Keratinocyte (primary cell): ENCODE results near the gene FBXW5. TPM values are rescaled to one million over a fixed set of nuclear protein-coding genes. Genes with fewer than 3 reads are reported as not detected.

Experiments
- DNase-seq: peaks from one replicate; pipeline ENCODE4 v3.0.0-alpha.2; 2011; ENCODE audit warnings: low read depth, missing footprints, low spot score
- FAIRE-seq: peaks from 2 replicates; lab custom pipeline; 2011; peaks lifted over from hg19 to GRCh38; lab: Jason Lieb, UNC
- H2AFZ ChIP-seq: 2 replicates; pipeline ENCODE4 v1.6.0; 2012; ENCODE audit warnings: low read length, control low read depth, inconsistent platforms; ENCODE audit not compliant: control insufficient read depth
- H3K27ac ChIP-seq: 2 replicates; pipeline ENCODE4 v1.5.1; 2011; ENCODE audit warnings: low read length; ENCODE audit not compliant: control insufficient read depth, insufficient read depth
- H3K27me3 ChIP-seq: 3 replicates; pipeline ENCODE4 v1.6.0; 2011; ENCODE audit warnings: low read length; ENCODE audit not compliant: control insufficient read depth, insufficient read depth; ENCODE audit errors: extremely low read depth
- H3K36me3 ChIP-seq, 2 experiments: 2 replicates in 1 of 2; 3 replicates in 1 of 2; pipeline ENCODE4 v1.5.1; 2011; ENCODE audit warnings: low read length in 2 of 2, mild to moderate bottlenecking in 1 of 2; ENCODE audit not compliant: control insufficient read depth in 2 of 2, insufficient read depth in 2 of 2; ENCODE audit errors: extremely low read depth in 1 of 2
- H3K4me1 ChIP-seq: 3 replicates; pipeline ENCODE4 v1.5.1; 2011; ENCODE audit warnings: low read length; ENCODE audit not compliant: control insufficient read depth, insufficient read depth; ENCODE audit errors: extremely low read depth
- H3K4me2 ChIP-seq: 3 replicates; pipeline ENCODE4 v1.6.0; 2011; ENCODE audit warnings: low read depth, low read length; ENCODE audit not compliant: control insufficient read depth, insufficient read depth; ENCODE audit errors: extremely low read depth
- H3K4me3 ChIP-seq, 3 experiments: fragments of 200-600 bp in 1 of 3; sonication (generic) in 1 of 3; 2 replicates in 2 of 3; 3 replicates in 1 of 3; pipeline ENCODE4 v1.5.1; 2011 to 2016; ENCODE audit warnings: low read length in 3 of 3, mild to moderate bottlenecking in 3 of 3, control low read depth in 2 of 3, inconsistent platforms in 1 of 3, low read depth in 1 of 3, mixed read lengths in 1 of 3, mixed run types in 1 of 3, moderate library complexity in 1 of 3; ENCODE audit not compliant: control insufficient read depth in 2 of 3, insufficient read depth in 2 of 3; ENCODE audit errors: extremely low read depth in 1 of 3
- H3K79me2 ChIP-seq: 2 replicates; pipeline ENCODE4 v1.6.0; 2012; ENCODE audit warnings: low read length; ENCODE audit not compliant: control insufficient read depth, insufficient read depth
- H3K9ac ChIP-seq: 3 replicates; pipeline ENCODE4 v1.6.0; 2011; ENCODE audit warnings: low read length; ENCODE audit not compliant: control insufficient read depth, insufficient read depth; ENCODE audit errors: extremely low read depth
- H3K9me1 ChIP-seq: 3 replicates; pipeline ENCODE4 v1.6.0; 2011; ENCODE audit warnings: low read length; ENCODE audit not compliant: control insufficient read depth, insufficient read depth; ENCODE audit errors: extremely low read depth
- H3K9me3 ChIP-seq: 2 replicates; pipeline ENCODE4 v1.5.1; 2012; ENCODE audit warnings: low read depth, low read length; ENCODE audit not compliant: control insufficient read depth
- H4K20me1 ChIP-seq: 3 replicates; pipeline ENCODE4 v1.6.0; 2011; ENCODE audit warnings: low read length; ENCODE audit not compliant: control insufficient read depth, insufficient read depth; ENCODE audit errors: extremely low read depth
- CTCF ChIP-seq, 3 experiments: IDR thresholded peaks in 1 of 3; conservative IDR thresholded peaks in 1 of 3; optimal IDR thresholded peaks in 1 of 3; 2 replicates in 2 of 3; 3 replicates in 1 of 3; pipeline versions ENCODE3 to v1.5.1; 2011; ENCODE audit warnings: low read length in 3 of 3, mild to moderate bottlenecking in 3 of 3, moderate library complexity in 2 of 3, control low read depth in 1 of 3, inconsistent platforms in 1 of 3; ENCODE audit not compliant: insufficient read depth in 2 of 3; ENCODE audit errors: extremely low read depth in 1 of 3
- EZH2 ChIP-seq: IDR thresholded peaks from one replicate; pipeline ENCODE4 v1.6.1; 2012; ENCODE audit warnings: inconsistent platforms, mild to moderate bottlenecking, low read length, moderate library complexity
- dilution Hi-C: fragments of 300-500 bp; cut with MboI; formaldehyde crosslinking; loops from one replicate; pipeline ENCODE4 v1.7.0; 2020; ENCODE audit warnings: low sequenced_read_pairs; ENCODE audit not compliant: extremely low pct_ligation_motif_present
- polyA plus RNA-seq, 5 experiments: library from polyadenylated mRNA; depleted of rRNA in 3 of 5; stranded (reverse) in 3 of 5; stranded (forward) in 1 of 5; unstranded in 1 of 5; fragments of >200 nt; gene quantifications; 1 replicate in 1 of 5; 2 replicates in 3 of 5; 3 replicates in 1 of 5; pipeline versions ENCODE4 v1.2.1 to v1.2.3, GENCODE V29; 2011 to 2012; ENCODE audit warnings: missing spikeins in 2 of 5, low read depth in 1 of 5, low replicate concordance in 1 of 5

Gene FBXW5
- polyA plus RNA-seq, 1 donor (not counting 4 experiments of a cell fraction or from before 2014, with no cell fraction given): 23.0 TPM

- no peak overlapping the region for H3K27ac ChIP-seq
Observed at GRCh38 chr9:136921718-136922117, 22.8 kb downstream of the FBXW5 start.

GRCh38 chr9:136921307-136921706 lies 23.2 kb downstream of the FBXW5 start:
- Histone ChIP-seq H3K27ac (no peak overlapping the region), H3K9ac (no peak overlapping the region)
- dilution Hi-C loops: no loop called here

More at GRCh38 chr9:136921718-136922117, 22.8 kb downstream of the FBXW5 start:
- DNase-seq (no peak), FAIRE-seq (no peak)
- dilution Hi-C loops: no loop called here
- H3K36me3 ChIP-seq: peaks cover 22 to 50% of the 10 kb centered on the region in 2 experiments
- no peaks in the 10 kb centered on the region for H3K4me1 ChIP-seq
- H3K9me1 ChIP-seq: no peaks in the 10 kb centered on the region
- TF ChIP-seq EZH2 (no peak), CTCF (optimal IDR thresholded peaks at IDR 0.05 in 1 of 3, IDR thresholded peaks at IDR 0.05 in 1 of 3, conservative IDR thresholded peaks at IDR 0.05 in 1 of 3; ENCODE audit: extremely low read depth in 1 of 3, insufficient read depth in 2 of 3, low read length in 3 of 3) (no peak)
- no peaks in the 10 kb centered on the region for H3K9me3 ChIP-seq
- H3K9ac ChIP-seq: no peak overlapping the region
- no peak overlapping the region for H2AFZ ChIP-seq
- no peak overlapping the region for H3K4me2 ChIP-seq
- H3K4me3 ChIP-seq: no peak overlapping the region
- H3K27me3 ChIP-seq: no peaks in the 10 kb centered on the region
- H3K79me2 ChIP-seq: peaks cover 2% of the 10 kb centered on the region
- no peaks in the 10 kb centered on the region for H4K20me1 ChIP-seq

More at GRCh38 chr9:136921307-136921706, 23.2 kb downstream of the FBXW5 start:
- Histone ChIP-seq H3K4me2 (no peak overlapping the region), H3K9me1 (no peaks in the 10 kb centered on the region), H3K79me2 (peaks cover 5% of the 10 kb centered on the region), H3K4me3 (no peak overlapping the region), H4K20me1 (no peaks in the 10 kb centered on the region), H3K27me3 (no peaks in the 10 kb centered on the region), H3K36me3 (peaks cover 22 to 52% of the 10 kb centered on the region in 2 experiments), H3K4me1 (no peaks in the 10 kb centered on the region), H3K9me3 (no peaks in the 10 kb centered on the region), H2AFZ (no peak overlapping the region)
- DNase-seq (no peak), FAIRE-seq (no peak)
- TF ChIP-seq EZH2 (no peak), CTCF (optimal IDR thresholded peaks at IDR 0.05 in 1 of 3, IDR thresholded peaks at IDR 0.05 in 1 of 3, conservative IDR thresholded peaks at IDR 0.05 in 1 of 3; ENCODE audit: extremely low read depth in 1 of 3, insufficient read depth in 2 of 3, low read length in 3 of 3) (no peak)
